NCI-H774 (cell line): ENCODE results near the gene STXBP4.

Experiments
- DNase-seq: peaks from one replicate; lab custom pipeline; 2025; lab: John Stamatoyannopoulos, UW

STXBP4 gene

DNA sequence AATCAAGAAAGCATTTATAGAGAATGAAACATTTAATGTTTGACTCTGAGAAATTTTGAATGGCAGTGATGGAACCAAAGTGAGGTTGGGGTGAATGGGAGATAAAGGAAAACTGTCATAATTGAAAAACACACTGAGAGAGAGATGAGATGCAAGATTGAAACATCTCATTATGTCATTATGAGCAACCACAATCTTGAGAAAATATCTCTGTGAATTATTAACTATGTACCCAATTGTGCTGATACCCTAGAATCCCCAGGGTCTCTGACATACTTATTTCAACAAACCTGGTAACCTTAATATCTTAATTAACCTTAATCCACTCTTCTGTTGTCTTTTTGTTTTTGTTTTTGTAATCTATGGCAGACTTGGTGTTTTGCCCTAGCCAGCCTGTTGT is 152.7 kb downstream of the STXBP4 start:
- DNase-seq: no peak

GRCh38 chr17:55122114-55122513 is 153.5 kb downstream of the STXBP4 start:
- DNase-seq: no peak

DNA sequence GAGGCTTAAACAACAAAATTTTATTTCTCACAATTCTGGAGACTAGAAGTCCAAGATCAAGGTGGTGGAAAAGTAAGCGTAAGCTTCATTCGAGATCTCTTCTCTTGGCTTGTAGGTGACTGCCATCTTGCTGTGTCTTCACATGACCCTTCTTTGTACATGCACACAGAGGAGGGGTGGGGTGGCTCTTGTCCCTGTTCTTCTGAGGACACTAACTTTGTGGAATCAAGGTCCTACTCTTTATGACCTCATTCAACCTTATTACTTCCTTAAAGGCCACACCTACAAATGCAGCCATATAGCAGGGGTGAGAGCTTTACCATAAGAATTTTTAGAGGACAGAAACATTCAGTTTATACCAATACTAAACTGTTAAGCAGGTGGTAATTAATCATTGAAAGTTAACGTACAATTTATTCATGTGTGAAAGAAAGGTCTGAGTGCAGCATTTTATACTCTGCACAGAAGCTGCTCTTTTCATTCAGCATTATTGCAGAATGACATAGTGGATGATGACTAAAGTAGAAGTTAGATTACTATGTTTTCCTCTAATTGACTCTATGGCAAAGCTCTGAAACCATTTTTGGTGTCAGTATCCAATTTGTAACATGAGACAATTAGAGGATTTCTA is 156.3 kb downstream of the STXBP4 start:
- no peak for DNase-seq

DNA sequence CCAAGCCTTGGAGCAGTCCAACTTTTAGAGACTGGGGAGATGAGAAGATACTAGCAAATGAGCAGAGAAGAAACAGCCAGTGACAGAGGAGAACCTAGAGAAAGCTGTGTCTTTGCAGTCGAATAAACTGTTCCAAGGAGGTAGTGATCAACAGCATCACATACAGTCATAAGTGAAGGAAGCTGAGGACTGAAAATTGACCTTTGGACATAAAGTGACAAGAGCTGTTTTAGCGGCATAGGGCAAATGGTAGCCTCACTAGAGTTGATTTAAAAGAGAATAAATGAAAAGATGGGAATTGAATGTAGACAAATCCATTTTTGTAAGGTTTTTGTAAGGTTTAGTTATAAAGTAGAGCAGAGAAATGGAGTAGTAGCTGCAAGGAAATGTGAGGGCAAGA is 165.0 kb downstream of the STXBP4 start:
- no peak for DNase-seq

DNA sequence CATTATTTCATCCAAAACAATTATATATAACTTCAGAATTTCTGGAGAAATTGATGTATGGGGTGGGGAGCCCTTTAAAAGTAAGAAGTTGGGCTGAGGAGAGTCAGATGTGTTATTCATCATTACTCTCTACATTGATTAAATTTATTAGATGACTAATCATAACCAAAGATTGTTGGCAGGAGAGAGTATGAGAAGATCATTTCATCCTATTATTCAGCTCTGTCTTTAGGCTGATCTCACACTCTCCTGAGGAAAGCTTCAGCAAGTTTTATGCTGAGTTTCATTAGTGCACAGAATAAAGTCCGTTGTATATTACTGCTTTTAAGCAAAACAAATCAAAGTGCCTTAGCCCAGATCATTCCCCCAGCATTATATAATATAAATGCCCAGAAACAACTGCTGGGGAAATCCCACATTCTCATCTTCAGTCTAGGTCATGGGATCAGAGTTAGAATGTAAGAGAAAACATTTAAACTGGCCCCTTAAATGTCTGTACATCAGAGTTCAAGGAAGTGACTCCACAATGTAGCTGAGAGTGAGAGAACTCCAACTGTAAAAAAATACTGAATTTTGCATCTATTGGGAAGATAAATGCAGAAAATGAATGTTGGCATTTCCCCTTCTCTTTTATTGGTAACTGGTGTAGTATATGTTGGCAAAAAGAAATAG is 166.1 kb downstream of the STXBP4 start:
- no peak for DNase-seq

GRCh38 chr17:55140809-55141208 is 172.2 kb downstream of the STXBP4 start:
- DNase-seq: no peak

- DNase-seq: peak; percentile 33
These were observed 176.0 kb downstream of the STXBP4 start for GRCh38 chr17:55144518-55144917.

GRCh38 chr17:55149485-55149884 is 180.9 kb downstream of the STXBP4 start:
- peak; percentile 78 for DNase-seq

DNA sequence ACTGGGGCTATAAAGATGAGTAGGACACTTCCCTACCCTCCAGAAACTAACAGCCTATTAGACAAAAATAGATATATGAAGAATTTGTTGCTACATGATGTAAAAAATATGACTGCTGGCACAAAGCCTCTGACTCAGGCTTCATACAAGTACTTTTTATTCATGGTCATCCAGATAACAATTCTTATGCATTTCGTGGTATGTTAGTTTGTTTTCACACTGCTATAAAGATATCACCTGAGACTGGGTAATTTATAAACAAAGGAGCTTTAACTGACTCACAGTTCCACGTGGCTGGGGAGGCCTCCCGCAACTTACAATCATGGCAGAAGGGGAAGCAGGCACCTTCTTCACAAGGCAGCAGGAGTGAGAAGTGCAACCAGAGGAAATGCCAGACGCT is 183.7 kb downstream of the STXBP4 start:
- DNase-seq: no peak

DNA sequence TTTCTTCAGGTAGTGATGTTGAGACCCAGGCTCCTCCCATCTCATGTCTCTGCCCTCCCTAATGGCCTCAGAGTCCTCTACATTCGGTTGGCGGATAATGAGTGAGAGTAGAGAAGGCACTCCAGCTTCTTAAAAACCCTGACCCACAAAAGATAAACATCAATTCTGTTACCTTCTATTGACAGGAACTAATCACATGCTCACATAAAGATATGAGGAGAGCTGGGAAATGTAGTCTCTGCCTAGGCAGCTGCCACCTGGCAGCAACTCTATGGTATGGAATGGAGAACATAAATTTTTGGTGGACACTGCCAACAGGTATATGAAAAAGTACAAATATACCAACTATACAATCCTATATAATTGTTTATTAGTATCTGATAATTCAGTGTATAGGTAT is 185.5 kb downstream of the STXBP4 start:
- DNase-seq: no peak

- no peak for DNase-seq
These were observed 187.4 kb downstream of the STXBP4 start for GRCh38 chr17:55155856-55156560.

DNA sequence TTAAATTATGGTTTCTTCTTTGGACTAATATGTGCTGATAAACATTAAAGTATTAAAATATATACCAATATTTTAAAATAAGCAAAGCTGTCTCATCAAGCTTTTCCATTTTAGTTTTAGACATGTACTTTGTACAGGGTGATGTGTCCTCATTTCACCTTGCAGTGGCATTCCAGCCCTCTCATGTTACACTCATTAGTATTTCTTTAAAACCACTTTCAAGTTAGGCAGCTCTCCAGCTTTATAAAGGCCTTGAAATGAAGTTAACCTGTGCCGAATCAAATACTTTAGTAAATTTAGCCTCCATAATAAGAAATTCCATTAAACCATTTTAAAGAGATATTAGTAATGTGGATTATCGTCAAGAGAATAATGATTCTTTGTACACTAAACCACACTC is 188.6 kb downstream of the STXBP4 start:
- DNase-seq: peak; percentile 26

DNA sequence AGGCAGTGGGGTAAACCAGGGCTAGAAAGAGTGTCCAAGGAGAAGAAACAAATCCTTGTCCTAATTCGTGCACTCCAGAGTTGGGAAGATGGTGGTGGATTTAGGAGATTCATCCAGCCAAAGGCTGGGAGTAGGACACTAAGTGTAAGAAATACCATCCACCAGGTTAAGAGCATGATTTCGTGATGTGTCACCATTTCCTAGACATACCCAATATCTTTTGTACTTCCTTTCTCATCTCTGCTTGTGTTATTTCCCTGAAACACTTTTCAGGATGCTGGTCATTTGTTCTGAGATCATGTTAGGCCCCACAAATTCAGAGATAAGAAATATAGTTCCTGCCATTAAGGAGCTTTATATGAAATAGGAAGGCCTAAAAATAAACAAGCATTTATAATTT is 189.9 kb downstream of the STXBP4 start:
- no peak for DNase-seq

GRCh38 chr17:55159251-55159650 is 190.7 kb downstream of the STXBP4 start:
- DNase-seq: no peak

- DNase-seq: no peak
These were observed 191.9 kb downstream of the STXBP4 start for GRCh38 chr17:55160501-55160900.

GRCh38 chr17:55161935-55162555 is 193.5 kb downstream of the STXBP4 start:
- DNase-seq: no peak

GRCh38 chr17:55162556-55162946 is 194.0 kb downstream of the STXBP4 start:
- no peak for DNase-seq

GRCh38 chr17:55163408-55163807 is 194.8 kb downstream of the STXBP4 start:
- DNase-seq: no peak

DNA sequence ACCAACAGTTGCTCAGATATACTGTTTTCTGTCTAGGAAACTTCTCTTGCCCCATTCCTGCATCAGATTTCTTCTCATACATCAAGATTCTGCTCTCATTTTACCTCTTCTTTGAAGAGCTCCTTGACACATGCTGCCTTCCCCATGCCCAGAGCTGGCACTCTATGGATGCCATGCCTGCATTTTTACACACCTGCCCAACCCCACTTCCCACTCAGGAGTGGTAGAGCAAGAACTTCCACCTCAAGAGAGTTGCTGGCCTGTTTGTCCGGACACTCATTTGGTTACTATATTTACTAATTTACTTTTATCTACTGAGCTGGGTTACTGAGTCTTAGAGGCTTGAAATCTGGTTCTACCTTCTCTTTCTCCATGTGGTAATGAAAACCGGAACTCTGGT is 197.9 kb downstream of the STXBP4 start:
- no peak for DNase-seq

GRCh38 chr17:55167024-55167725 is 198.6 kb downstream of the STXBP4 start:
- DNase-seq: no peak

- no peak for DNase-seq
These were observed 200.6 kb downstream of the STXBP4 start for GRCh38 chr17:55168958-55169687.
